GM19193 (cell line): ENCODE results near the gene EBF3.

Experiments
- POLR2A ChIP-seq: IDR thresholded peaks from 4 replicates; pipeline ENCODE4 v1.6.1; 2011; ENCODE audit not compliant: insufficient read depth, insufficient read length; ENCODE audit errors: extremely low read depth

EBF3 gene

DNA sequence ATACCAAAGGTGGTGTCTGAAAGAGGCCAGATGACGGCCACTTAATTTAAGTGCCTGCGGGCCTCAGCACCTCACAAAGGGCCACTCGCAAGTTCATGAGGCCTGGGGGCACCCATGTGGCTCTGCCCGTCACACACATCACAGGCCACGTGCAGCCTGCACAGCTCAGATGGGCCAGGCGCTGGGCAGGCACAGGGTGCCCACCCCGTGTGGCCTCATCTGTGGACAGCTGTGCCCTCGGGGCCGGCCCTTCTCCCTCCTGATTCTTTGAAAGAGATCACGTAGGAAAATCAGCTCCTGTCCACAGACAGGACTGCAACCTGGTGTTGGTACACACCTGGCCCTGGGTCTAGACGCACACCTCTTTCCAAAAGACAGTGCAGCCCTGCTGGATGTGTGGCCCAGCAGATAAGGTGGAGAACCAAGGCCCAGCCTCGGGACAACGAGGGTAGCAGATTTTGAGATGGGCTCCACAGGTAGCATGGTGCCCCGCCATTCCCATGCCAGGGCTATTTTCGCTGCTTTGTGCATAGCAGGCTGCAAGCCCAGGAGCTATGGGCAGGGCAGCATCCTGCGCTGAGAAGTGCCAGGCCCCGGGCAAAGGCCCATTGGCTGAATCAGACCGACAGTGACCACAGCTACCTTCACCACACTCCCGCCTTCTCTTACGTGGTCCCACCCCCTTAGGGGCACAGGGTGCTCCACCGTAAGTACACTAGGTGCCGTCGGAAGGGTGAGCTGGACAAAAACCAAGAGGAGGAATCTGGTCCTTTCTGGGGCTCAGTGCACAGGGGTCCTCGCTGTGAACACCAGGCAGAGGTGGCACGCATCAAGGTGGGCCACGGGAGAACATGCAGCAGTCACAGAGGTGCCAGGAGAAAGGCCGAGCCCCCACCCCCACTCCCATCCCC lies 124.5 kb downstream of the EBF3 start:
- no peak for TF ChIP-seq POLR2A

DNA sequence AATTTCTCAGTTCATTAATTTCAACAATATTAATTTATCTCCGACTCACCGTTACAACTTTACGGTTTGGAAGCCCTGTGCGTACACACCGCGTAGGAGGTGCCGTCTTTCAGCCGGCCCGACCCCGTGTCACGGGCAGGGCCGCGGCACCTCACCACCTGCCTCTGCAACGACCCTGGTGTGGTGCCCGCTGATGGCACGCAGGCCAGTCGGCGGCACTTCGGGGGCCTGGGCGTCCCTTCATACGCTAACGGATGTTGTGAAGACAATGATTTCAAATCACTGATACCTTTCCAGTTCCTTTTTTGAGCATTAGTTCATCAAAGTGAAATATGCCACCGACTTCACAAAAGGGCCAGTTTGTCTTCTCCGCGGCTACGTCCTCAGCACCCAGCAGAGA lies 125.3 kb downstream of the EBF3 start:
- TF ChIP-seq POLR2A = no peak

DNA sequence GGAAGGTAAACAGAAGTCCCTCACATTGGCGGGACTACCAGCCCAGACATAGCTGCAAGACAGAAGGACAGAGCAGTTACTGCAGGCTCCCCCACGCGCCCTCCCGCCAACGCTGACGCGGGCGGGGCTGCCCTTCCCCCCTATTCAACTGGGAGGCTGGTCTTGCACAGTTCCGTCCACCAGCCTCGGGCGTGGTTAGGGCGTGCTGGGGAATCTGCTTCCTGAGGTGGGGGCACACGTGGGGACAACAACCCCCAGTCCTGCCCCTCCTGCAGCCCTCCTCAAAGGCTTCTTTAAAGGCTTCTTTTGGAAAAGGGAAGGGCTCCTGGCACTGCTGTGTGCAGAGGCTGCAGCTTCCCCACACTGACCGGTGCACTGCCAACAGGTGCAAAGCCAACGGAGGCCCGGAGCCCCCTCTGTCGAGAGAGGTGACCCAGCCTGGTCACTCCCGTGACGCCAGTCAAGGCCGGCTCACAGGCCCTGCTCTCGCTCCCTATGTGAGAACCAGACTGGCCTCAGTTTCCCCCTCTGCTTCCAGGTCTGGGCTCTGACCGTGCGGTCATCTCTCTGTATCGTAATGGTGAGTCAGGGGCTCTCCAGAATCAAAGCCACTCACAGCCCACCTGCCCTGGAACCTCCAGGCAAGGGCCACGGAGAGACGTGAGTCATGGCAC lies 126.0 kb downstream of the EBF3 start:
- no peak for TF ChIP-seq POLR2A

DNA sequence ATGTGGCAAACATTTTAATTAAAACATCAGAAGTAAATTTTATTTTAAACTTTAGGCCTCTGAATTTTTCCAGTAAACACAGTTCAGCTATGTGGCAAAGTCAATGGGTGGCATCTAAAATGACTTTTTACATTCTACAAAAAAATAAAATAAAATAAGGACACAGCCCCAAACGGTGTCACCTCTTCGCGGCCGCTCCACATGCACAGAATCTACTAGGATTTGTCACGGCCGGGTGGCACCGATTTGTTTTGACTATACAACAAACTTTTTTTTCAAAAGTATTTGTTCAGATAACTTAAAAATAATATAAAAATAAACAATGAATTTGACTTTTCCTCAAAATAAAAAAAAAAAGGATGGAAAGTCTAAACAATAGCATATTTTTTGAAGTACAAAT lies 127.8 kb downstream of the EBF3 start:
- TF ChIP-seq POLR2A = no peak

DNA sequence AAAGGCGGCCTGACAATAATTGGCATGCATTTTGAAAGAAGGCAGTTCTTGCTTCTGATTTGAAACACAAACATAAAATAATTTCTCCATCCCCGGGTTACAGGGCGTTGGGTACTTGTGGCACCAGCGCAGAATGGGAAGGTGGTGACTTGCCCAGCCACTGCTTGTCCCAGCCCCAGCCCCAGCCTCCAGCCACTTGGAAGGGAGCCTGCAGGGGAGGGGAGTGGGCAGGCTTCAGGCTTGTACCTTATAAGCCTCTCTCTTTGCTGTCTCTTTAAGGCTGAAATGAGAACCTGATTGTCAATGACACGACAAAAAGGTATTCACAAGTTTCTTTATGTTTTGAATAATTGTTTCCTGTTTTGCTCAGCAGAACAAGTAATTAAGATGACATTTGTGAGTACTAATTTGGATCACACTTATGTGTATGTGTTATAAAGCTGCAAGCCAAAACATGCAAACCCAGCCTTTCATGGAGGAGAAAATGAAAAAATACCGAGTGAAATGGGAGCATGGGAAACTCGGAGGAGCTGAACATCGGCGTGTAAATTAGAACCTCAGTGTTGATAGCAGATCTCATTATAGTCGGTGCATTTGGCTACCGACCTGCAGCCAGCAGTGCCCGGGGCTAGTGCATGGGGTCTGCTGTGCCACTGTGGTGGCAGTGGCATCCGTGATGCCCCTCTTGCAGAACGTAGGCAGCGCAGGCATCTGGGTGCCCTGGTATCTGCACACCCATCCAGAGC lies 129.9 kb downstream of the EBF3 start:
- TF ChIP-seq POLR2A = no peak

DNA sequence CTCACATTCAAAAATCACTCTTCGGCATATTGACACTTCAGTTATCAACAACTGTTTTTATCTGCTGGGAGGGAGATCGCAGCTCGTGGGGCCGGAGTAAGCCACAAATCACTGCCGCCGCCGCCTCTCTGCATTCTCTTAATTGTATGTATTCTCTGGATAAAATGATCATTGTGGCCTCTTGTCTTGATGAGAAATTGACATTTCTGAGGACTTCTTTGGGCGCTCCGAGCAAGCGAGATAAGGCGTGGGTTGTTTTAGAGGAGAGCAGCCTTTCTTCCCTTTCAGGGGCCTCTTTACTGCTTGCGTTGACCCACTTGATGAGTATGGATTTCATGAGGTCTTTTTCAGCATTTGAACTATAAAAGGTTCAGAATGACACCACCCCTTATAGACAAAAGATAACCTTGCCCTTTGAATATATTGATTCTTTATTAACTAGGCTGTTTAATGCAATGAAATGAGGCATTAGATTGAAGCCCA lies 130.6 kb downstream of the EBF3 start:
- no peak for TF ChIP-seq POLR2A

DNA sequence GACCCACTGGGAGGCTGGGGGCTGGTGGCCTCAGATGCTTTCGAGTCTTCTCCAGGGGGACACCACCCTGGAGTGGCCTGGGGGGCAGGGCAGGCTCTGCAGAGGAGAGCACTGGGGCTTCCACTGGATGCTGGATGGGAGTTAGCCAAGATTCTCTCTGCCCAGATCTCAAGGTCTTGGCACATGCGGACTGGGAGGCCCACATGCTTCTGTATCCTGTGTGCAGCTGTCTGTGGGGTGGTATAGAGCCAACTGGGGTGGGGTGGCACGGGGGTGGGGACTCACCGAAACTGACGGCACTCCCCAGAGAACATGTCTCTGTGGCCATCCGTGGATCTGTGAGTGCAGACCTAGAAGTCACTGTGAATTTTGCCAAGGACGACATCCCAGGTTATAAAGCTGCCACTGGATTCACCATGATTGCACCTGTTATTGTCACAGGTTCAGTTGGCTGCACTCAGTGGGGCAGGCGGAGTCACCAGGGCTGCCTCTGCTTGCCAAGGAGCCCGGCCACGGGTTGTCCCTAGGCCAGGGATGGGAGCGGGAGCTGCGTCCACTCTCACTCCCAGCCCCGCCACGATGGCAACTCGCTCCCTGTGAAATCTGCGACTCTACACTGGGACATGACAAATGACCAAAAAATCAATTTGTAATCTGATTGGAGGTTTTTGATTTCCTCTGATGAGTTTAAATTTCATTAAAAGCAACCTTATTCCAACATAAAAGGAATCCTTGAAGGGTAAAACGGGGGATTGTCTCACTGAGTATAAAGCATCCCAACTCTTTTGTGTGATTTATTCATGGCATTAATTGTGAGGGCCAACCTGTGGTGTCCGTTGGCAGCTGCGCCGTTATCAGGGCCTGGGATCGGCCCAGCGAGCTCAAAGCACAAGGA lies 131.3 kb downstream of the EBF3 start:
- TF ChIP-seq POLR2A = no peak

GRCh38 chr10:129831150-129831549 lies 132.9 kb downstream of the EBF3 start:
- TF ChIP-seq POLR2A = no peak

DNA sequence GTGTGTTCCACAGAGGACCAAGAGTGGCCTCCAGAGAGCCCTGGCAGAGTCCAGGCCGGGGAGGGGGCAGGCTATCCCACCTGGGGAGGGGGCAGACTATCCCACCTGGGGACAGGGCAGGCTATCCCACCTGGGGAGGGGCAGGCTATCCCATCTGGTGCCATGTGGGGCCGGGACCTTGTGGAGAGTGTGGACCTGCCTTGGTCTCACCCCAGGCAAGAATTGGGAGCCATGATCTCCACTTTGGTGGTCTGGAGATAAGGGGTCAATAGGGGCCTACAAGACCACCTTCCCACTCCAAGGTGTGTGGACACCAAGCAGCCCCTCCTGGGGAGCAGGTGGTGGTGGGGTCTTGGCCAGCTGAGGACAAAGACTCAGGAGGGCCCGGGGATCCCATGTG lies 138.2 kb downstream of the EBF3 start:
- no peak for TF ChIP-seq POLR2A

- TF ChIP-seq POLR2A = no peak
Observed at GRCh38 chr10:129825221-129825620, 138.9 kb downstream of the EBF3 start.

DNA sequence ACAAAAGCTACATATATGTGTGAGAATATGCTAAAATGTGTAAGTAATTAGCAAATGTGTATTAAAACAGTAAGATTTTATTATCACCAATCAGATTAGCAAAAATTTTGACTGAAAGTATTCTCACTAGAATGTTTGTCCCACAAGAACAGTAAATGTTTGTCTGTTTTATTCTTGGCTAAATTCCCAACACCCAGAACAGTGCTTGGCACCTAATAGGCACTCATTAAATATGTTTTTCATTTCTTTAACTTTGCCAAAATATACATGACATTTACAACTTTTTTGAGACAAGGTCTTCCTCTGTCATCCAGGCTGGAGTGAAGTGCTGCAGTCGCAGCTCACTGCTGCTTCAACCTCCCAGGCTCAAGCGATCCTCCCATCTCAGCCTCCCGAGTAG lies 143.6 kb downstream of the EBF3 start:
- no peak for TF ChIP-seq POLR2A

GRCh38 chr10:129816656-129817045 lies 147.4 kb downstream of the EBF3 start:
- no peak for TF ChIP-seq POLR2A

GRCh38 chr10:129815898-129816655 lies 148.0 kb downstream of the EBF3 start:
- TF ChIP-seq POLR2A = no peak
